Muscle of leg (tissue), 11 donors: ENCODE data around the gene FAM53B. TPM values are rescaled to one million over a fixed set of nuclear protein-coding genes. Genes with fewer than 3 reads are reported as not detected.

ENCODE experiments used
- DNase-seq: peaks from one replicate; pipeline ENCODE4 v3.0.0; 2013
- H3K27ac ChIP-seq: one replicate; pipeline ENCODE4 v1.5.1; 2013; ENCODE audit warnings: mild to moderate bottlenecking, low read length, control low read depth
- H3K27me3 ChIP-seq: one replicate; pipeline ENCODE4 v1.6.1; 2013; ENCODE audit warnings: low read length; ENCODE audit not compliant: control insufficient read depth, insufficient read depth
- H3K36me3 ChIP-seq: one replicate; pipeline ENCODE4 v1.6.1; 2013; ENCODE audit warnings: low read length; ENCODE audit not compliant: control insufficient read depth, insufficient read depth
- H3K4me1 ChIP-seq: one replicate; pipeline ENCODE4 v1.6.1; 2013; ENCODE audit warnings: low read length; ENCODE audit not compliant: control insufficient read depth, insufficient read depth
- H3K4me3 ChIP-seq: one replicate; pipeline ENCODE4 v1.5.1; 2013; ENCODE audit warnings: low read length, control low read depth
- H3K9me3 ChIP-seq: replicated peaks from 2 replicates; pipeline ENCODE4 v1.6.1; 2013; ENCODE audit warnings: low read depth, low read length; ENCODE audit not compliant: control insufficient read depth
- WGBS: methylation state at CpG from one replicate; pipeline ENCODE4 v1.1.5; 2013; ENCODE audit warnings: missing lambda C conversion rate; ENCODE audit not compliant: insufficient coverage; 5-methylcytosine and 5-hydroxymethylcytosine counted together
- polyA plus RNA-seq, 8 donors: library from polyadenylated mRNA; unstranded; fragments of 120-200 nt; gene quantifications; one replicate each; pipeline versions ENCODE4 v1.2.1 to v1.2.3, GENCODE V29; 2013; ENCODE audit warnings: inconsistent platforms in 1 of 8, low replicate concordance in 1 of 8; ENCODE audit not compliant: insufficient read length in 8 of 8, insufficient read depth in 1 of 8
- total RNA-seq: library from RNA; stranded (reverse); fragments of 120-200 nt; gene quantifications from one replicate; pipeline ENCODE4 v1.2.4, GENCODE V29; 2013

Gene FAM53B
- total and polyA plus RNA-seq, 9 donors = 23.6 to 31.2 (median 27.0) TPM

GRCh38 chr10:124570646-124571045, 173.5 kb downstream of the FAM53B start:
- no peak overlapping the region for H3K4me3 ChIP-seq
- no peaks in the 10 kb centered on the region for H3K9me3 ChIP-seq
- no peaks in the 10 kb centered on the region for H3K36me3 ChIP-seq
- DNase-seq = no peak
- H3K27me3 ChIP-seq = no peaks in the 10 kb centered on the region
- peaks cover 41% of the 10 kb centered on the region for H3K4me1 ChIP-seq
- H3K27ac ChIP-seq = no peak overlapping the region
- 84% methylated on average over 8 of the region's 9 CpGs for WGBS

- no peaks in the 10 kb centered on the region for H3K27me3 ChIP-seq
- peak overlapping the region; percentile 54 for H3K27ac ChIP-seq
- DNase-seq = no peak
- H3K36me3 ChIP-seq = no peaks in the 10 kb centered on the region
- 73% methylated on average over 5 of the region's 11 CpGs for WGBS
- no peak overlapping the region for H3K4me3 ChIP-seq
- H3K4me1 ChIP-seq = peaks cover 49% of the 10 kb centered on the region
- no peaks in the 10 kb centered on the region for H3K9me3 ChIP-seq
Measured at GRCh38 chr10:124569623-124570470, 174.3 kb downstream of the FAM53B start.

Other genes starting within 250 kb of the FAM53B start
- 29.6 TPM for gene EEF1AKMT2, start 47.5 kb upstream of the FAM53B start, total RNA-seq
- 10 to 100 TPM; 19.9 to 27.7 (median 24.0) TPM for gene EEF1AKMT2, start 47.5 kb upstream of the FAM53B start, polyA plus RNA-seq
- 13.4 TPM for gene ABRAXAS2, start 57.4 kb upstream of the FAM53B start, total RNA-seq
- gene ABRAXAS2, start 57.4 kb upstream of the FAM53B start, polyA plus RNA-seq = 10 to 100 TPM; 14.5 to 18.6 (median 16.7) TPM
- 24.7 TPM for gene ZRANB1, start 197.7 kb upstream of the FAM53B start, total RNA-seq
- 10 to 100 TPM; 15.2 to 20.7 (median 17.7) TPM for gene ZRANB1, start 197.7 kb upstream of the FAM53B start, polyA plus RNA-seq